GM12878 (cell line): ENCODE results near the gene SLX4IP. TPM values are rescaled to one million over a fixed set of nuclear protein-coding genes. Genes with fewer than 3 reads are reported as not detected.

Experiments used
- ATAC-seq: fragments of 200-7000 bp; cut with Tn5 transposase; 3 replicates; pipeline ENCODE4 v1.9.1; 2020; ENCODE audit warnings: mild to moderate bottlenecking, moderate library complexity
- BruUV-seq: library from RNA; stranded (reverse); fragments of 400-500 nt; replicated peaks from 2 replicates; lab custom pipeline; 2021; lab: Mats Ljungman, UMichigan
- CTCF ChIA-PET: fragments of 300-600 bp; sonication (Branson Sonifier 250); formaldehyde crosslinking; extraction: SDS; loops from one replicate; lab custom pipeline; 2021; ENCODE audit warnings: inconsistent platforms; lab: Yijun Ruan, JAX
- POLR2A ChIA-PET: fragments of 350-600 bp; formaldehyde crosslinking; extraction: SDS; loops from one replicate; lab custom pipeline; 2021; ENCODE audit warnings: inconsistent platforms; lab: Charles Lee
- RAD21 ChIA-PET: fragments of 300-600 bp; sonication (Branson Sonifier 250); formaldehyde crosslinking; loops from one replicate; lab custom pipeline; 2023; ENCODE audit warnings: antibody characterized with exemption; ENCODE audit not compliant: unreplicated experiment; lab: Charles Lee
- SMC1A ChIA-PET: fragments of 300-600 bp; sonication (Branson Sonifier 250); formaldehyde crosslinking; loops from one replicate; lab custom pipeline; 2023; ENCODE audit not compliant: unreplicated experiment, uncharacterized antibody; lab: Charles Lee
- DNase-seq: peaks from one replicate; pipeline ENCODE4 v3.0.0-alpha.2; 2011; ENCODE audit warnings: low read depth, low spot score
- FAIRE-seq: peaks from 3 replicates; lab custom pipeline; 2011; peaks lifted over from hg19 to GRCh38; lab: Jason Lieb, UNC
- H2AFZ ChIP-seq: 2 replicates; pipeline ENCODE4 v1.6.0; 2011; ENCODE audit warnings: low read depth, low read length, control low read depth; ENCODE audit not compliant: control insufficient read depth
- H3K27ac ChIP-seq: 2 replicates; pipeline ENCODE4 v1.5.1; 2011; ENCODE audit warnings: control low read depth; ENCODE audit not compliant: control insufficient read depth, insufficient read depth
- H3K27me3 ChIP-seq, 2 experiments: replicated peaks in 1 of 2; 2 replicates each; pipeline versions ENCODE4 v1.6.0 to v1.6.1; 2011; ENCODE audit warnings: low read length in 1 of 2; ENCODE audit not compliant: control insufficient read depth in 2 of 2, insufficient read depth in 2 of 2
- H3K36me3 ChIP-seq, 2 experiments: 2 replicates each; pipeline ENCODE4 v1.5.1; 2011; ENCODE audit warnings: low read length in 1 of 2; ENCODE audit not compliant: control insufficient read depth in 2 of 2, insufficient read depth in 2 of 2
- H3K4me1 ChIP-seq: 2 replicates; pipeline ENCODE4 v1.6.1; 2011; ENCODE audit warnings: mild to moderate bottlenecking, low read length, moderate library complexity, mixed read lengths; ENCODE audit not compliant: control insufficient read depth, insufficient read depth
- H3K4me2 ChIP-seq: 2 replicates; pipeline ENCODE4 v1.6.0; 2011; ENCODE audit warnings: control low read depth; ENCODE audit not compliant: control insufficient read depth, insufficient read depth
- H3K4me3 ChIP-seq: fragments of 200-600 bp; sonication (generic); 2 replicates; pipeline ENCODE4 v1.5.1; 2016
- H3K79me2 ChIP-seq: 2 replicates; pipeline ENCODE4 v1.6.0; 2011; ENCODE audit warnings: low read length; ENCODE audit not compliant: control insufficient read depth, insufficient read depth
- H3K9ac ChIP-seq: 2 replicates; pipeline ENCODE4 v1.8.0; 2011; ENCODE audit warnings: low read length, control low read depth, mixed read lengths; ENCODE audit not compliant: control insufficient read depth, insufficient read depth
- H3K9me3 ChIP-seq: replicated peaks from 3 replicates; pipeline ENCODE4 v1.5.1; 2011; ENCODE audit warnings: mild to moderate bottlenecking, low read length; ENCODE audit not compliant: control insufficient read depth, insufficient read depth
- H4K20me1 ChIP-seq: 2 replicates; pipeline ENCODE4 v1.6.0; 2011; ENCODE audit not compliant: control insufficient read depth, insufficient read depth
- CHD4 ChIP-seq: fragments of 200-600 bp; sonication (generic); IDR thresholded peaks from 2 replicates; pipeline ENCODE4 v1.6.1; 2016; ENCODE audit warnings: mild to moderate bottlenecking
- HDAC6 ChIP-seq: fragments of 200-600 bp; sonication (generic); IDR thresholded peaks from one replicate; pipeline ENCODE4 v1.8.0; 2017; ENCODE audit warnings: antibody characterized with exemption; ENCODE audit not compliant: unreplicated experiment
- HDGF ChIP-seq: fragments of 450-650 bp; IDR thresholded peaks from 2 replicates; pipeline ENCODE4 v1.6.1; 2016; ENCODE audit warnings: antibody characterized with exemption
- JUND ChIP-seq: IDR thresholded peaks from 2 replicates; pipeline ENCODE4 v1.6.1; 2012; ENCODE audit warnings: low read depth, mild to moderate bottlenecking, low read length, improper control_type of control experiment, moderate library complexity
- NR2F1 ChIP-seq: fragments of 450-650 bp; conservative IDR thresholded peaks from 2 replicates; pipeline ENCODE4 v1.6.1; 2017; ENCODE audit warnings: mild to moderate bottlenecking
- PRDM15 ChIP-seq: fragments of 450-650 bp; formaldehyde crosslinking; IDR thresholded peaks from 2 replicates; pipeline ENCODE4 v1.4.0; 2020; ENCODE audit warnings: mild to moderate bottlenecking, moderate library complexity
- RUNX3 ChIP-seq: IDR thresholded peaks from 2 replicates; pipeline ENCODE4 v1.6.1; 2012; ENCODE audit warnings: low read length, inconsistent platforms
- SIX5 ChIP-seq: IDR thresholded peaks from 2 replicates; pipeline ENCODE4 v1.6.1; 2011; ENCODE audit warnings: mild to moderate bottlenecking, low read depth, low read length, moderate library complexity; ENCODE audit not compliant: severe bottlenecking
- SMAD5 ChIP-seq: IDR thresholded peaks from 2 replicates; pipeline ENCODE4 v1.6.1; 2016; ENCODE audit warnings: antibody characterized with exemption, low read depth
- SP1 ChIP-seq: IDR thresholded peaks from one replicate; pipeline ENCODE4 v1.6.1; 2011; ENCODE audit warnings: low read depth, low read length
- YY1 ChIP-seq: IDR thresholded peaks from 2 replicates; pipeline ENCODE4 v1.6.1; 2011; ENCODE audit warnings: low read depth, mild to moderate bottlenecking, low read length
- WGBS: methylation state at CpG from one replicate; pipeline ENCODE4 v1.1.6; 2016; ENCODE audit warnings: low lambda C conversion rate; ENCODE audit not compliant: insufficient replicate concordance, insufficient coverage; ENCODE audit errors: missing lambda C conversion rate; 5-methylcytosine and 5-hydroxymethylcytosine counted together
- in situ Hi-C: fragments of 300-500 bp; cut with MboI; formaldehyde crosslinking; loops from 9 replicates; pipeline ENCODE4 v1.14.3; 2018; ENCODE audit warnings: mixed read lengths
- intact Hi-C: fragments of 100-400 bp; cut with micrococcal nuclease; formaldehyde crosslinking; loops from one replicate; pipeline ENCODE4 v1.14.2; 2022; ENCODE audit not compliant: unreplicated experiment
- polyA plus RNA-seq, 11 experiments: library from polyadenylated mRNA; depleted of rRNA in 4 of 11; unstranded in 6 of 11; stranded (reverse) in 5 of 11; fragments of >200 nt; fragmentation: Nextera tagmentation in 4 of 11; fragmentation: Illumina TruSeq in 1 of 11; extraction: Ambion mirVana in 4 of 11; extraction: Trizol in 1 of 11; gene quantifications; 1 replicate in 1 of 11; 2 replicates in 10 of 11; pipeline versions ENCODE4 v1.2.1 to v1.2.3, GENCODE V29; 2011 to 2016; ENCODE audit warnings: inconsistent platforms in 2 of 11, missing spikeins in 2 of 11, low read depth in 1 of 11
- total RNA-seq, 4 experiments: library from RNA; depleted of rRNA in 3 of 4; stranded (reverse); fragments of >200 nt in 3 of 4; fragmentation: Illumina TruSeq in 1 of 4; extraction: Trizol in 1 of 4; gene quantifications; 2 replicates each; pipeline versions ENCODE4 v1.2.1 to v1.2.3, GENCODE V29; 2013 to 2021
- TF ChIP-seq, protein P1 (sequence below): fragments of 450-650 bp; IDR thresholded peaks from 2 replicates; pipeline ENCODE4 v1.6.1; 2017; ENCODE audit warnings: mild to moderate bottlenecking, moderate library complexity
- TF ChIP-seq, protein P2 (sequence below): IDR thresholded peaks from 2 replicates; pipeline ENCODE4 v1.6.1; 2011; ENCODE audit warnings: low read depth, mild to moderate bottlenecking, low read length, moderate library complexity, borderline replicate concordance; ENCODE audit errors: extremely low read depth
- TF ChIP-seq, protein P3 (sequence below): IDR thresholded peaks from 2 replicates; pipeline ENCODE4 v1.6.1; 2012; ENCODE audit warnings: low read depth, low read length, improper control_type of control experiment

Gene SLX4IP
- total and polyA plus RNA-seq, 10 of the 15 experiments (the other 5 are each of a cell fraction or from before 2014, with no cell fraction given): 2.2 to 11.0 (median 6.3) TPM

- no peaks in the 10 kb centered on the region for H3K79me2 ChIP-seq
- SMC1A ChIA-PET: interaction anchor here (0.7 to 1.3 kb wide), 2 partner anchors 32 to 288 kb away, joined by 3 read pairs; no protein-coding TSS in a partner anchor
- FAIRE-seq (no peak), ATAC-seq (no peak), DNase-seq (no peak)
- no peaks in the 10 kb centered on the region for H3K9me3 ChIP-seq
- no TSS peak for BruUV-seq
- no peak overlapping the region for H2AFZ ChIP-seq
- CTCF ChIA-PET: interaction anchor here (0.6 to 1.1 kb wide), 3 partner anchors 13 to 203 kb away, joined by 3 to 4 read pairs (median 3); no protein-coding TSS in a partner anchor
- RAD21 ChIA-PET: no interaction called here
- no peaks in the 10 kb centered on the region for H4K20me1 ChIP-seq
- intact Hi-C loops (no loop called here), in situ Hi-C loops (no loop called here)
- no peak overlapping the region for H3K4me3 ChIP-seq
- no peak overlapping the region for H3K9ac ChIP-seq
- peaks cover 2 to 4% of the 10 kb centered on the region in 2 experiments; a peak in 2 of 4 replicates for H3K36me3 ChIP-seq
- no peak overlapping the region for H3K27ac ChIP-seq
- no peaks in the 10 kb centered on the region for H3K27me3 ChIP-seq
- H3K4me1 ChIP-seq: no peaks in the 10 kb centered on the region
- WGBS: 97% methylated on average over 8 of the region's 8 CpGs
- no peak overlapping the region for H3K4me2 ChIP-seq
- POLR2A ChIA-PET: no interaction called here
- TF ChIP-seq YY1 (no peak), HDAC6 (no peak), JUND (no peak), RUNX3 (no peak), SMAD5 (no peak), CHD4 (no peak), SP1 (no peak), NR2F1 (no peak), SIX5 (no peak), HDGF (no peak), PRDM15 (CRISPR knock-in tag) (no peak)
- TF ChIP-seq, protein P1, sequence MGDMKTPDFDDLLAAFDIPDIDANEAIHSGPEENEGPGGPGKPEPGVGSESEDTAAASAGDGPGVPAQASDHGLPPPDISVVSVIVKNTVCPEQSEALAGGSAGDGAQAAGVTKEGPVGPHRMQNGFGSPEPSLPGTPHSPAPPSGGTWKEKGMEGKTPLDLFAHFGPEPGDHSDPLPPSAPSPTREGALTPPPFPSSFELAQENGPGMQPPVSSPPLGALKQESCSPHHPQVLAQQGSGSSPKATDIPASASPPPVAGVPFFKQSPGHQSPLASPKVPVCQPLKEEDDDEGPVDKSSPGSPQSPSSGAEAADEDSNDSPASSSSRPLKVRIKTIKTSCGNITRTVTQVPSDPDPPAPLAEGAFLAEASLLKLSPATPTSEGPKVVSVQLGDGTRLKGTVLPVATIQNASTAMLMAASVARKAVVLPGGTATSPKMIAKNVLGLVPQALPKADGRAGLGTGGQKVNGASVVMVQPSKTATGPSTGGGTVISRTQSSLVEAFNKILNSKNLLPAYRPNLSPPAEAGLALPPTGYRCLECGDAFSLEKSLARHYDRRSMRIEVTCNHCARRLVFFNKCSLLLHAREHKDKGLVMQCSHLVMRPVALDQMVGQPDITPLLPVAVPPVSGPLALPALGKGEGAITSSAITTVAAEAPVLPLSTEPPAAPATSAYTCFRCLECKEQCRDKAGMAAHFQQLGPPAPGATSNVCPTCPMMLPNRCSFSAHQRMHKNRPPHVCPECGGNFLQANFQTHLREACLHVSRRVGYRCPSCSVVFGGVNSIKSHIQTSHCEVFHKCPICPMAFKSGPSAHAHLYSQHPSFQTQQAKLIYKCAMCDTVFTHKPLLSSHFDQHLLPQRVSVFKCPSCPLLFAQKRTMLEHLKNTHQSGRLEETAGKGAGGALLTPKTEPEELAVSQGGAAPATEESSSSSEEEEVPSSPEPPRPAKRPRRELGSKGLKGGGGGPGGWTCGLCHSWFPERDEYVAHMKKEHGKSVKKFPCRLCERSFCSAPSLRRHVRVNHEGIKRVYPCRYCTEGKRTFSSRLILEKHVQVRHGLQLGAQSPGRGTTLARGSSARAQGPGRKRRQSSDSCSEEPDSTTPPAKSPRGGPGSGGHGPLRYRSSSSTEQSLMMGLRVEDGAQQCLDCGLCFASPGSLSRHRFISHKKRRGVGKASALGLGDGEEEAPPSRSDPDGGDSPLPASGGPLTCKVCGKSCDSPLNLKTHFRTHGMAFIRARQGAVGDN: no peak
- TF ChIP-seq, protein P2, sequence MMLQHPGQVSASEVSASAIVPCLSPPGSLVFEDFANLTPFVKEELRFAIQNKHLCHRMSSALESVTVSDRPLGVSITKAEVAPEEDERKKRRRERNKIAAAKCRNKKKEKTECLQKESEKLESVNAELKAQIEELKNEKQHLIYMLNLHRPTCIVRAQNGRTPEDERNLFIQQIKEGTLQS: no peak
- TF ChIP-seq, protein P3, sequence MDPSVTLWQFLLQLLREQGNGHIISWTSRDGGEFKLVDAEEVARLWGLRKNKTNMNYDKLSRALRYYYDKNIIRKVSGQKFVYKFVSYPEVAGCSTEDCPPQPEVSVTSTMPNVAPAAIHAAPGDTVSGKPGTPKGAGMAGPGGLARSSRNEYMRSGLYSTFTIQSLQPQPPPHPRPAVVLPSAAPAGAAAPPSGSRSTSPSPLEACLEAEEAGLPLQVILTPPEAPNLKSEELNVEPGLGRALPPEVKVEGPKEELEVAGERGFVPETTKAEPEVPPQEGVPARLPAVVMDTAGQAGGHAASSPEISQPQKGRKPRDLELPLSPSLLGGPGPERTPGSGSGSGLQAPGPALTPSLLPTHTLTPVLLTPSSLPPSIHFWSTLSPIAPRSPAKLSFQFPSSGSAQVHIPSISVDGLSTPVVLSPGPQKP: no peak
These were observed 169.1 kb downstream of the SLX4IP start for GRCh38 chr20:10603971-10604864.
